Keratinocyte (primary cell): Measurements from ENCODE around the gene DUSP5. TPM values are rescaled to one million over a fixed set of nuclear protein-coding genes. Genes with fewer than 3 reads are reported as not detected.

Source experiments
- DNase-seq: peaks from one replicate; pipeline ENCODE4 v3.0.0-alpha.2; 2011; ENCODE audit warnings: low read depth, missing footprints, low spot score
- FAIRE-seq: peaks from 2 replicates; lab custom pipeline; 2011; peaks lifted over from hg19 to GRCh38; lab: Jason Lieb, UNC
- H2AFZ ChIP-seq: 2 replicates; pipeline ENCODE4 v1.6.0; 2012; ENCODE audit warnings: low read length, control low read depth, inconsistent platforms; ENCODE audit not compliant: control insufficient read depth
- H3K27ac ChIP-seq: 2 replicates; pipeline ENCODE4 v1.5.1; 2011; ENCODE audit warnings: low read length; ENCODE audit not compliant: control insufficient read depth, insufficient read depth
- H3K27me3 ChIP-seq: 3 replicates; pipeline ENCODE4 v1.6.0; 2011; ENCODE audit warnings: low read length; ENCODE audit not compliant: control insufficient read depth, insufficient read depth; ENCODE audit errors: extremely low read depth
- H3K36me3 ChIP-seq, 2 experiments: 2 replicates in 1 of 2; 3 replicates in 1 of 2; pipeline ENCODE4 v1.5.1; 2011; ENCODE audit warnings: low read length in 2 of 2, mild to moderate bottlenecking in 1 of 2; ENCODE audit not compliant: control insufficient read depth in 2 of 2, insufficient read depth in 2 of 2; ENCODE audit errors: extremely low read depth in 1 of 2
- H3K4me1 ChIP-seq: 3 replicates; pipeline ENCODE4 v1.5.1; 2011; ENCODE audit warnings: low read length; ENCODE audit not compliant: control insufficient read depth, insufficient read depth; ENCODE audit errors: extremely low read depth
- H3K4me2 ChIP-seq: 3 replicates; pipeline ENCODE4 v1.6.0; 2011; ENCODE audit warnings: low read depth, low read length; ENCODE audit not compliant: control insufficient read depth, insufficient read depth; ENCODE audit errors: extremely low read depth
- H3K4me3 ChIP-seq, 3 experiments: fragments of 200-600 bp in 1 of 3; sonication (generic) in 1 of 3; 2 replicates in 2 of 3; 3 replicates in 1 of 3; pipeline ENCODE4 v1.5.1; 2011 to 2016; ENCODE audit warnings: low read length in 3 of 3, mild to moderate bottlenecking in 3 of 3, control low read depth in 2 of 3, inconsistent platforms in 1 of 3, low read depth in 1 of 3, mixed read lengths in 1 of 3, mixed run types in 1 of 3, moderate library complexity in 1 of 3; ENCODE audit not compliant: control insufficient read depth in 2 of 3, insufficient read depth in 2 of 3; ENCODE audit errors: extremely low read depth in 1 of 3
- H3K79me2 ChIP-seq: 2 replicates; pipeline ENCODE4 v1.6.0; 2012; ENCODE audit warnings: low read length; ENCODE audit not compliant: control insufficient read depth, insufficient read depth
- H3K9ac ChIP-seq: 3 replicates; pipeline ENCODE4 v1.6.0; 2011; ENCODE audit warnings: low read length; ENCODE audit not compliant: control insufficient read depth, insufficient read depth; ENCODE audit errors: extremely low read depth
- H3K9me1 ChIP-seq: 3 replicates; pipeline ENCODE4 v1.6.0; 2011; ENCODE audit warnings: low read length; ENCODE audit not compliant: control insufficient read depth, insufficient read depth; ENCODE audit errors: extremely low read depth
- H3K9me3 ChIP-seq: 2 replicates; pipeline ENCODE4 v1.5.1; 2012; ENCODE audit warnings: low read depth, low read length; ENCODE audit not compliant: control insufficient read depth
- H4K20me1 ChIP-seq: 3 replicates; pipeline ENCODE4 v1.6.0; 2011; ENCODE audit warnings: low read length; ENCODE audit not compliant: control insufficient read depth, insufficient read depth; ENCODE audit errors: extremely low read depth
- CTCF ChIP-seq, 3 experiments: IDR thresholded peaks in 1 of 3; conservative IDR thresholded peaks in 1 of 3; optimal IDR thresholded peaks in 1 of 3; 2 replicates in 2 of 3; 3 replicates in 1 of 3; pipeline versions ENCODE3 to v1.5.1; 2011; ENCODE audit warnings: low read length in 3 of 3, mild to moderate bottlenecking in 3 of 3, moderate library complexity in 2 of 3, control low read depth in 1 of 3, inconsistent platforms in 1 of 3; ENCODE audit not compliant: insufficient read depth in 2 of 3; ENCODE audit errors: extremely low read depth in 1 of 3
- EZH2 ChIP-seq: IDR thresholded peaks from one replicate; pipeline ENCODE4 v1.6.1; 2012; ENCODE audit warnings: inconsistent platforms, mild to moderate bottlenecking, low read length, moderate library complexity
- dilution Hi-C: fragments of 300-500 bp; cut with MboI; formaldehyde crosslinking; loops from one replicate; pipeline ENCODE4 v1.7.0; 2020; ENCODE audit warnings: low sequenced_read_pairs; ENCODE audit not compliant: extremely low pct_ligation_motif_present
- polyA plus RNA-seq, 5 experiments: library from polyadenylated mRNA; depleted of rRNA in 3 of 5; stranded (reverse) in 3 of 5; stranded (forward) in 1 of 5; unstranded in 1 of 5; fragments of >200 nt; gene quantifications; 1 replicate in 1 of 5; 2 replicates in 3 of 5; 3 replicates in 1 of 5; pipeline versions ENCODE4 v1.2.1 to v1.2.3, GENCODE V29; 2011 to 2012; ENCODE audit warnings: missing spikeins in 2 of 5, low read depth in 1 of 5, low replicate concordance in 1 of 5

The DUSP5 gene
- polyA plus RNA-seq, 1 donor (not counting 4 experiments of a cell fraction or from before 2014, with no cell fraction given) = 49.6 TPM

DNA sequence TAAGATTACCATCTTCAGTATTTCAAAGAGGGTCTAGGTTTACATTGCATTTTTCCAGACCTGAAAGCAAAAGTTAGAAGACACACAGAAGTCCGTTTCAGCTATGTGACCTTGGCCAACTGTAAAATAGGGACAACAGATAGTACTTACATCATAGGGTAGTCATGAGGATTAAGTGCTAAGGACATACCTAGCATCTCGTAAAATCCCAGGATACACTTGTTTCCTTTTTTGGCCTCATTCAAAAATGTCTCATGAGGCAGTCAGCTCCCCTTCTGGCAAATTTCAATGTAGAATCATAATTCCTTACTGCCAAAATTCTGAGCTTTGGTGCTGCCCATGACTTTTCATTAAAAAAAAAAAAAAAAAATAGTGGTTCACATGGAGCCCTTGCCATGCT lies 6.4 kb upstream of the DUSP5 start:
- Histone ChIP-seq H4K20me1 (no peaks in the 10 kb centered on the region), H3K36me3 (peaks cover 0 to under 1% of the 10 kb centered on the region in 2 experiments), H3K27ac (no peak overlapping the region), H3K9me3 (no peaks in the 10 kb centered on the region), H3K9me1 (no peaks in the 10 kb centered on the region), H3K4me1 (peaks cover 55% of the 10 kb centered on the region), H3K4me2 (no peak overlapping the region), H3K9ac (no peak overlapping the region), H3K4me3 (no peak overlapping the region), H2AFZ (no peak overlapping the region), H3K27me3 (no peaks in the 10 kb centered on the region), H3K79me2 (peaks cover 13% of the 10 kb centered on the region)
- no peak for FAIRE-seq
- TF ChIP-seq EZH2 (no peak), CTCF (optimal IDR thresholded peaks at IDR 0.05 in 1 of 3, IDR thresholded peaks at IDR 0.05 in 1 of 3, conservative IDR thresholded peaks at IDR 0.05 in 1 of 3; ENCODE audit: extremely low read depth in 1 of 3, insufficient read depth in 2 of 3, low read length in 3 of 3) (no peak)
- dilution Hi-C loops = no loop called here
- DNase-seq = no peak

GRCh38 chr10:110492069-110492822 lies 5.5 kb upstream of the DUSP5 start:
- peaks cover 0 to 3% of the 10 kb centered on the region in 2 experiments for H3K36me3 ChIP-seq
- no peak overlapping the region for H3K4me3 ChIP-seq
- no peak overlapping the region for H2AFZ ChIP-seq
- no peak for DNase-seq
- no peak for FAIRE-seq
- H3K79me2 ChIP-seq = peaks cover 22% of the 10 kb centered on the region
- dilution Hi-C loops = no loop called here
- no peaks in the 10 kb centered on the region for H4K20me1 ChIP-seq
- TF ChIP-seq EZH2 = no peak
- TF ChIP-seq CTCF (optimal IDR thresholded peaks at IDR 0.05 in 1 of 3, IDR thresholded peaks at IDR 0.05 in 1 of 3, conservative IDR thresholded peaks at IDR 0.05 in 1 of 3; ENCODE audit: extremely low read depth in 1 of 3, insufficient read depth in 2 of 3, low read length in 3 of 3) = no peak
- H3K9ac ChIP-seq = no peak overlapping the region
- no peaks in the 10 kb centered on the region for H3K9me3 ChIP-seq
- no peaks in the 10 kb centered on the region for H3K27me3 ChIP-seq
- H3K27ac ChIP-seq = no peak overlapping the region
- no peaks in the 10 kb centered on the region for H3K9me1 ChIP-seq
- H3K4me2 ChIP-seq = no peak overlapping the region
- peaks cover 49% of the 10 kb centered on the region for H3K4me1 ChIP-seq
